Ascending aorta (tissue), 2 donors: ENCODE results near the gene ALPK3. TPM values are rescaled to one million over a fixed set of nuclear protein-coding genes. Genes with fewer than 3 reads are reported as not detected.

Source experiments
- DNase-seq, 2 donors: peaks; one replicate each; pipeline ENCODE4 v3.0.0-alpha.2; 2019; ENCODE audit warnings: low spot score in 2 of 2
- H3K27ac ChIP-seq, 2 donors: fragments of 200-600 bp; sonication (generic); one replicate each; pipeline ENCODE4 v1.5.1; 2016 to 2017; ENCODE audit warnings: mild to moderate bottlenecking in 1 of 2
- H3K27me3 ChIP-seq: fragments of 200-600 bp; sonication (generic); one replicate; pipeline ENCODE4 v1.5.1; 2017
- H3K36me3 ChIP-seq, 2 donors: fragments of 200-600 bp; sonication (generic); one replicate each; pipeline ENCODE4 v1.5.1; 2016
- H3K4me1 ChIP-seq, 2 donors: fragments of 200-600 bp; sonication (generic); one replicate each; pipeline ENCODE4 v1.5.1; 2016 to 2017; ENCODE audit warnings: mild to moderate bottlenecking in 1 of 2
- H3K4me3 ChIP-seq, 2 donors: fragments of 200-600 bp; sonication (generic); one replicate each; pipeline ENCODE4 v1.5.1; 2016 to 2017; ENCODE audit warnings: mild to moderate bottlenecking in 1 of 2
- H3K9me3 ChIP-seq, 2 donors: fragments of 200-600 bp; sonication (generic); one replicate each; pipeline ENCODE4 v1.5.1; 2016
- CTCF ChIP-seq, 3 experiments: fragments of 200-600 bp in 2 of 3; fragments of 450-650 bp in 1 of 3; sonication (generic) in 2 of 3; IDR thresholded peaks; one replicate each; pipeline ENCODE4 v1.5.1; 2016 to 2019; ENCODE audit warnings: antibody characterized with exemption in 3 of 3, mild to moderate bottlenecking in 1 of 3, moderate library complexity in 1 of 3
- intact Hi-C: fragments of 100-400 bp; cut with DNase I; formaldehyde crosslinking; loops from one replicate; pipeline ENCODE4 v1.15.1; 2023
- total RNA-seq: library from RNA; depleted of rRNA; stranded (reverse); fragments of >200 nt; gene quantifications from one replicate; pipeline ENCODE4 v1.1.0, GENCODE V29; 2016

Gene ALPK3
- total RNA-seq, 1 donor from 2014 or later = 38.0 TPM

- intact Hi-C loops = loop anchor here (2.0 kb wide), 3 partner anchors 13 to 95 kb away; no protein-coding TSS in a partner anchor
- Histone ChIP-seq H3K9me3 (no peaks in the 10 kb centered on the region), H3K36me3 (no peaks in the 10 kb centered on the region), H3K4me1 (peaks cover 32 to 56% of the 10 kb centered on the region in 2 donors), H3K27ac (peak overlapping the region; percentile 83 to 98), H3K27me3 (no peaks in the 10 kb centered on the region), H3K4me3 (no peak overlapping the region)
- no peak for TF ChIP-seq CTCF (IDR thresholded peaks at IDR 0.05)
- DNase-seq = no peak
Observed at GRCh38 chr15:84913360-84913723, 96.2 kb downstream of the ALPK3 start.

- Histone ChIP-seq H3K4me1 (peaks cover 32 to 56% of the 10 kb centered on the region in 2 donors), H3K27ac (peak overlapping the region; percentile 83 to 98), H3K9me3 (no peaks in the 10 kb centered on the region), H3K36me3 (no peaks in the 10 kb centered on the region), H3K4me3 (no peak overlapping the region), H3K27me3 (no peaks in the 10 kb centered on the region)
- intact Hi-C loops = no loop called here
- no peak for DNase-seq
- TF ChIP-seq CTCF (IDR thresholded peaks at IDR 0.05) = no peak
Observed at GRCh38 chr15:84914351-84914750, 97.2 kb downstream of the ALPK3 start.

- H3K4me3 ChIP-seq = peak overlapping the region in 1 of 2 donors; percentile 7
- intact Hi-C loops = no loop called here
- no peaks in the 10 kb centered on the region for H3K27me3 ChIP-seq
- peaks cover 32 to 51% of the 10 kb centered on the region in 2 donors for H3K4me1 ChIP-seq
- no peaks in the 10 kb centered on the region for H3K36me3 ChIP-seq
- no peaks in the 10 kb centered on the region for H3K9me3 ChIP-seq
- peak overlapping the region; percentile 83 to 98 for H3K27ac ChIP-seq
- TF ChIP-seq CTCF (IDR thresholded peaks at IDR 0.05) = peak in 1 of 3 experiments; percentile 10
- peak; percentile 89 to 94 for DNase-seq
Observed at GRCh38 chr15:84914909-84915605, 97.9 kb downstream of the ALPK3 start.

GRCh38 chr15:84915606-84915958 is 98.4 kb downstream of the ALPK3 start:
- no peaks in the 10 kb centered on the region for H3K27me3 ChIP-seq
- H3K9me3 ChIP-seq = no peaks in the 10 kb centered on the region
- TF ChIP-seq CTCF (IDR thresholded peaks at IDR 0.05) = no peak
- H3K4me3 ChIP-seq = peak overlapping the region in 1 of 2 donors; percentile 7
- no peaks in the 10 kb centered on the region for H3K36me3 ChIP-seq
- peaks cover 30 to 47% of the 10 kb centered on the region in 2 donors for H3K4me1 ChIP-seq
- peak overlapping the region; percentile 83 to 98 for H3K27ac ChIP-seq
- intact Hi-C loops = no loop called here
- DNase-seq = no peak

GRCh38 chr15:84917452-84917851 is 100.3 kb downstream of the ALPK3 start:
- TF ChIP-seq CTCF (IDR thresholded peaks at IDR 0.05) = no peak
- no peak overlapping the region for H3K4me3 ChIP-seq
- peaks cover 21 to 32% of the 10 kb centered on the region in 2 donors for H3K4me1 ChIP-seq
- peak overlapping the region in 1 of 2 donors; percentile 50 for H3K27ac ChIP-seq
- intact Hi-C loops = no loop called here
- no peak for DNase-seq
- H3K9me3 ChIP-seq = no peaks in the 10 kb centered on the region
- no peaks in the 10 kb centered on the region for H3K27me3 ChIP-seq
- H3K36me3 ChIP-seq = no peaks in the 10 kb centered on the region
